ENCODE measurements around the gene MLF2. TPM values are rescaled to one million over a fixed set of nuclear protein-coding genes. Genes with fewer than 3 reads are reported as not detected.

MLF2 gene
- total and polyA plus RNA-seq, 9 of the 15 experiments (the other 6 are each of a cell fraction or from before 2014, with no cell fraction given) = 11.4 to 190 (median 139) TPM

DNA sequence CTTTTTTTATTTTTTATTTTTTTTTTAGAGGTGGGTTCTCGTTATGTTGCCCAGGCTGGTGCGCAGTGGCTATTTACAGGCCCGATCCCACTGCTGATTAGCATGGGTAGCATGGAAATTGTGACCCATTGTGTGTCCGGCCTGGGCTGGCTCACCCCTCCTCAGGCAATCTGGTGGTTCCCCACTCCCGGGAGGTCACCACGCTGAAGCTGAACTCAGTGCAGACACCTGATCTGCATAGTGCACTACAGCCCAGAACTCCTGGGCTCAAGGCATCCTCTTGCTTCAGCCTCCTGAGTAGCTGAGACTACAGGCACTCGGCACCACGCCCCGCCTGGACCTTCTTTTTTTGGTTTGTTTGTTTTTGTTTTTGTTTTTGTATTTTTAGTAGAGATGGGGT lies 30.9 kb upstream of the MLF2 start:
- H3K27me3 ChIP-seq (ENCODE audit: control insufficient read depth in 2 of 2, insufficient read depth in 2 of 2, low read length in 2 of 2) = no peaks in the 10 kb centered on the region

More for the DNA sequence above, 30.9 kb upstream of the MLF2 start:
- Histone ChIP-seq H3K4me3 (no peak overlapping the region), H4K20me1 (replicated peaks; ENCODE audit: control insufficient read depth, insufficient read depth, low read length) (no peaks in the 10 kb centered on the region), H3K9me1 (ENCODE audit: control insufficient read depth, insufficient read depth, low read length) (no peaks in the 10 kb centered on the region), H3K36me3 (ENCODE audit: control insufficient read depth, insufficient read depth, low read length) (no peaks in the 10 kb centered on the region), H3K27ac (ENCODE audit: extremely low read depth, low read depth, low read length) (no peak overlapping the region), H2AFZ (ENCODE audit: low read depth, low read length) (no peak overlapping the region), H3K9ac (ENCODE audit: insufficient read depth in 1 of 2, low read depth in 2 of 2, low read length in 2 of 2) (no peak overlapping the region; a peak in 1 of 4 replicates), H3K9me3 (replicated peaks; ENCODE audit: control insufficient read depth, insufficient read depth, low read depth, low read length) (no peaks in the 10 kb centered on the region), H3K4me1 (replicated peaks in 1 of 2; ENCODE audit: control insufficient read depth in 2 of 2, insufficient read depth in 2 of 2, low read length in 2 of 2) (peaks cover 4 to 5% of the 10 kb centered on the region in 2 experiments; a peak in 4 of 5 replicates), H3K79me2 (ENCODE audit: control insufficient read depth, insufficient read depth, low read length) (no peaks in the 10 kb centered on the region), H3K4me2 (ENCODE audit: insufficient read depth, low read length) (no peak overlapping the region)
- DNase-seq (ENCODE audit: extremely low read depth in 1 of 4, low spot score in 3 of 4) (no peak), FAIRE-seq (no peak), ATAC-seq (no peak)
- BruUV-seq (replicated peaks) = no TSS peak
- TF ChIP-seq NFYB (IDR thresholded peaks at IDR 0.05; ENCODE audit: extremely low read depth, insufficient read length) = no peak
- TF ChIP-seq EGR1 (conservative IDR thresholded peaks at IDR 0.05) = no peak
- TF ChIP-seq ZBTB12 (CRISPR knock-in tag; IDR thresholded peaks at IDR 0.05) = no peak
- no peak for TF ChIP-seq ZNF668 (CRISPR knock-in tag; IDR thresholded peaks at IDR 0.05)
- TF ChIP-seq ZNF282 (CRISPR knock-in tag; IDR thresholded peaks at IDR 0.05) = no peak
- TF ChIP-seq RB1 (IDR thresholded peaks at IDR 0.05; ENCODE audit: low read depth) = no peak
- no peak for TF ChIP-seq ZNF584 (CRISPR knock-in tag; IDR thresholded peaks at IDR 0.05; ENCODE audit: low read depth)
- no peak for TF ChIP-seq DDX20 (tag; IDR thresholded peaks at IDR 0.05; ENCODE audit: low read depth)
- no peak for TF ChIP-seq PHF8 (IDR thresholded peaks at IDR 0.05; ENCODE audit: borderline replicate concordance, low read length)
- TF ChIP-seq RBM17 (IDR thresholded peaks at IDR 0.05; ENCODE audit: borderline replicate concordance, low read depth, low read length) = no peak
- TF ChIP-seq HNRNPLL (IDR thresholded peaks at IDR 0.05; ENCODE audit: low read depth, low read length, poor library complexity, severe bottlenecking) = no peak
- no peak for TF ChIP-seq LCOR (CRISPR knock-in tag; IDR thresholded peaks at IDR 0.05)
- TF ChIP-seq SMAD1 (IDR thresholded peaks at IDR 0.05; ENCODE audit: low read depth, low read length, partially characterized antibody) = no peak
- TF ChIP-seq ZNF75A (CRISPR knock-in tag; IDR thresholded peaks at IDR 0.05) = no peak
- TF ChIP-seq NCOA2 (IDR thresholded peaks at IDR 0.05; ENCODE audit: partially characterized antibody in 2 of 2) = no peak
- no peak for TF ChIP-seq SIN3B (IDR thresholded peaks at IDR 0.05; ENCODE audit: low read depth)
- TF ChIP-seq ZBTB17 (CRISPR knock-in tag; IDR thresholded peaks at IDR 0.05) = no peak
- in situ Hi-C loops (cut with MboI) = no loop called here
- CTCF ChIA-PET (ENCODE audit: low intra/inter-chr PET ratio) = no interaction called here
- intact Hi-C loops (cut with micrococcal nuclease) = no loop called here
- 56% methylated on average over 7 of the region's 9 CpGs for WGBS (ENCODE audit: insufficient coverage, low coverage, missing lambda C conversion rate)
- POLR2A ChIA-PET = interaction anchor here (0.6 to 1.7 kb wide), 2 partner anchors 20 to 189 kb away, joined by 3 to 4 read pairs; no protein-coding TSS in a partner anchor

Data from K562 (cell line).